SK-N-SH (cell line): ENCODE measurements around the gene SNED1.

Experiments used
- CTCF ChIP-seq: fragments of 200-600 bp; sonication (generic); IDR thresholded peaks from 2 replicates; pipeline ENCODE4 v1.6.1; 2017; ENCODE audit warnings: antibody characterized with exemption, mild to moderate bottlenecking, moderate library complexity
- TAF1 ChIP-seq: IDR thresholded peaks from 2 replicates; pipeline ENCODE4 v1.6.1; 2012; ENCODE audit warnings: low read depth, mild to moderate bottlenecking, low read length, moderate library complexity, borderline replicate concordance
- YY1 ChIP-seq: IDR thresholded peaks from 2 replicates; pipeline ENCODE4 v1.4.0; 2012; ENCODE audit warnings: low read depth, mild to moderate bottlenecking

DNA sequence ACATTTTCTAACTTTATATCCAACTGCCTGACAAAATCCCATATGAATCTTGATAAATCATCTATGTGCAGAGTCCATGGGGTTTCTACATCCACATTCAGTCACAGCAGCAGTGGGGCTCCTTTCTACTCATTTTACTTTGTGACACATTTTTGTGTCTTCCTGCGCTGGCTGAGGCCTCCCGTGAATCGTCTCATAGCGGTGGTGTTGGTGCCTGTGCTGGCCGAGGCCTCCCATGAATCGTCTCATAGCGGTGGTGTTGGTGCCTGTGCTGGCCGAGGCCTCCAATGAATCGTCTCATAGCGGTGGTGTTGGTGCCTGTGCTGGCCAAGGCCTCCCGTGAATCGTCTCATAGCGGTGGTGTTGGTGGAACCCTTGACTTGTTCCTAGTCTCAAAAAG is 17.0 kb downstream of the SNED1 start:
- TF ChIP-seq CTCF (no peak), TAF1 (no peak), YY1 (no peak)
